Lower leg skin (tissue), 3 donors: Measurements from ENCODE around the gene SLC29A1.

ENCODE experiments used
- POLR2A ChIP-seq, 2 donors: fragments of 450-650 bp; IDR thresholded peaks; one replicate each; pipeline ENCODE4 v1.6.1; 2016 to 2017; ENCODE audit warnings: antibody characterized with exemption in 2 of 2, mild to moderate bottlenecking in 1 of 2, moderate library complexity in 1 of 2
- TF ChIP-seq, protein P1 (sequence below), 3 donors: fragments of 450-650 bp; IDR thresholded peaks; one replicate each; pipeline ENCODE4 v1.5.1; 2016; ENCODE audit warnings: antibody characterized with exemption in 3 of 3, mild to moderate bottlenecking in 3 of 3, moderate library complexity in 2 of 3

GRCh38 chr6:44235891-44236516 is 12.6 kb downstream of the SLC29A1 start:
- no peak for TF ChIP-seq POLR2A (IDR thresholded peaks at IDR 0.05)
- TF ChIP-seq, protein P1, sequence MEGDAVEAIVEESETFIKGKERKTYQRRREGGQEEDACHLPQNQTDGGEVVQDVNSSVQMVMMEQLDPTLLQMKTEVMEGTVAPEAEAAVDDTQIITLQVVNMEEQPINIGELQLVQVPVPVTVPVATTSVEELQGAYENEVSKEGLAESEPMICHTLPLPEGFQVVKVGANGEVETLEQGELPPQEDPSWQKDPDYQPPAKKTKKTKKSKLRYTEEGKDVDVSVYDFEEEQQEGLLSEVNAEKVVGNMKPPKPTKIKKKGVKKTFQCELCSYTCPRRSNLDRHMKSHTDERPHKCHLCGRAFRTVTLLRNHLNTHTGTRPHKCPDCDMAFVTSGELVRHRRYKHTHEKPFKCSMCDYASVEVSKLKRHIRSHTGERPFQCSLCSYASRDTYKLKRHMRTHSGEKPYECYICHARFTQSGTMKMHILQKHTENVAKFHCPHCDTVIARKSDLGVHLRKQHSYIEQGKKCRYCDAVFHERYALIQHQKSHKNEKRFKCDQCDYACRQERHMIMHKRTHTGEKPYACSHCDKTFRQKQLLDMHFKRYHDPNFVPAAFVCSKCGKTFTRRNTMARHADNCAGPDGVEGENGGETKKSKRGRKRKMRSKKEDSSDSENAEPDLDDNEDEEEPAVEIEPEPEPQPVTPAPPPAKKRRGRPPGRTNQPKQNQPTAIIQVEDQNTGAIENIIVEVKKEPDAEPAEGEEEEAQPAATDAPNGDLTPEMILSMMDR (IDR thresholded peaks at IDR 0.05), result no peak
